SK-N-SH (cell line): ENCODE measurements around the gene MYO9A. TPM values are rescaled to one million over a fixed set of nuclear protein-coding genes. Genes with fewer than 3 reads are reported as not detected.

Experiments used
- CTCF ChIA-PET: fragments of 300-600, 350-600 bp; formaldehyde crosslinking; extraction: SDS; loops from one replicate; lab custom pipeline; 2021; lab: Yijun Ruan, JAX
- POLR2A ChIA-PET: fragments of 350-600 bp; sonication (Branson Sonifier 250); formaldehyde crosslinking; extraction: SDS; loops from one replicate; lab custom pipeline; 2020; ENCODE audit warnings: antibody characterized with exemption, inconsistent platforms; lab: Yijun Ruan, JAX
- DNase-seq: peaks from one replicate; pipeline ENCODE4 v3.0.0; 2012
- H2AFZ ChIP-seq: fragments of 200-600 bp; sonication (generic); 2 replicates; pipeline ENCODE4 v1.8.1; 2016; ENCODE audit warnings: antibody characterized with exemption, mild to moderate bottlenecking, low read depth
- H3F3A ChIP-seq: fragments of 200-600 bp; sonication (generic); replicated peaks from 2 replicates; pipeline ENCODE3; 2016; ENCODE audit warnings: antibody characterized with exemption, mild to moderate bottlenecking; ENCODE audit not compliant: insufficient read depth
- H3K27ac ChIP-seq, 2 experiments: fragments of 200-500 bp in 1 of 2; fragments of 200-600 bp in 1 of 2; sonication (Bioruptor generic) in 1 of 2; sonication (generic), shearing (Covaris generic) in 1 of 2; 2 replicates each; pipeline versions ENCODE4 v1.5.1 to v1.6.1; 2014 to 2016; ENCODE audit warnings: low read depth in 2 of 2, inconsistent platforms in 1 of 2, low read length in 1 of 2, mild to moderate bottlenecking in 1 of 2, mixed read lengths in 1 of 2
- H3K27me3 ChIP-seq: fragments of 200-600 bp; sonication (generic), shearing (Covaris generic); 2 replicates; pipeline ENCODE4 v1.6.1; 2016; ENCODE audit warnings: mixed run types; ENCODE audit not compliant: insufficient read depth
- H3K36me3 ChIP-seq, 2 experiments: fragments of 200-500 bp in 1 of 2; fragments of 200-600 bp in 1 of 2; sonication (Bioruptor generic) in 1 of 2; sonication (generic) in 1 of 2; replicated peaks in 1 of 2; 2 replicates each; pipeline versions ENCODE3 to v1.5.1; 2014 to 2016; ENCODE audit warnings: low read length in 1 of 2, mild to moderate bottlenecking in 1 of 2; ENCODE audit not compliant: insufficient read depth in 2 of 2, control insufficient read depth in 1 of 2
- H3K4me1 ChIP-seq, 2 experiments: fragments of 200-500 bp in 1 of 2; fragments of 200-600 bp in 1 of 2; sonication (Bioruptor generic) in 1 of 2; sonication (generic), shearing (Covaris generic) in 1 of 2; 2 replicates each; pipeline versions ENCODE4 v1.5.1 to v1.6.1; 2014 to 2016; ENCODE audit warnings: low read depth in 1 of 2, low read length in 1 of 2, mixed run types in 1 of 2; ENCODE audit not compliant: insufficient read depth in 2 of 2, control insufficient read depth in 1 of 2
- H3K4me2 ChIP-seq: fragments of 200-600 bp; sonication (generic), shearing (Covaris generic); 2 replicates; pipeline ENCODE4 v1.6.1; 2017; ENCODE audit warnings: mixed run types
- H3K4me3 ChIP-seq, 2 experiments: fragments of 200-500 bp in 1 of 2; fragments of 200-600 bp in 1 of 2; sonication (Bioruptor generic) in 1 of 2; sonication (generic), shearing (Covaris generic) in 1 of 2; 2 replicates each; pipeline versions ENCODE4 v1.5.1 to v1.8.1; 2014 to 2016; ENCODE audit warnings: low read depth in 2 of 2, inconsistent platforms in 1 of 2, low read length in 1 of 2, mild to moderate bottlenecking in 1 of 2, mixed read lengths in 1 of 2, moderate library complexity in 1 of 2
- H3K79me2 ChIP-seq: fragments of 200-600 bp; sonication (generic); 2 replicates; pipeline ENCODE4 v1.8.1; 2017; ENCODE audit warnings: mild to moderate bottlenecking; ENCODE audit not compliant: insufficient read depth
- H3K9ac ChIP-seq: fragments of 200-600 bp; sonication (generic); 2 replicates; pipeline ENCODE4 v1.6.1; 2017; ENCODE audit warnings: mixed run types
- H3K9me2 ChIP-seq: fragments of 200-600 bp; sonication (generic); 2 replicates; pipeline ENCODE4 v1.6.1; 2017; ENCODE audit warnings: mixed run types
- H3K9me3 ChIP-seq: fragments of 200-600 bp; sonication (generic); 2 replicates; pipeline ENCODE4 v1.6.1; 2017; ENCODE audit warnings: mixed run types, mild to moderate bottlenecking, moderate library complexity
- H4K20me1 ChIP-seq: fragments of 200-600 bp; sonication (generic); 2 replicates; pipeline ENCODE4 v1.6.1; 2017; ENCODE audit warnings: mild to moderate bottlenecking, mixed run types; ENCODE audit not compliant: insufficient read depth
- CHD2 ChIP-seq: fragments of 150-350 bp; IDR thresholded peaks from 2 replicates; pipeline ENCODE4 v1.6.1; 2018; ENCODE audit warnings: low read length; ENCODE audit not compliant: partially characterized antibody
- ELF1 ChIP-seq: IDR thresholded peaks from 2 replicates; pipeline ENCODE4 v1.4.0; 2012
- FOXM1 ChIP-seq: IDR thresholded peaks from 2 replicates; pipeline ENCODE4 v1.4.0; 2012; ENCODE audit warnings: low read depth, mild to moderate bottlenecking
- GABPA ChIP-seq: IDR thresholded peaks from 2 replicates; pipeline ENCODE4 v1.4.0; 2012; ENCODE audit warnings: low read depth, mild to moderate bottlenecking
- IRF3 ChIP-seq: fragments of 150-350 bp; IDR thresholded peaks from 2 replicates; pipeline ENCODE4 v1.6.1; 2016; ENCODE audit warnings: mild to moderate bottlenecking, low read depth, low read length
- MEF2A ChIP-seq: IDR thresholded peaks from 2 replicates; pipeline ENCODE4 v1.4.0; 2012; ENCODE audit warnings: low read depth, borderline replicate concordance
- MXI1 ChIP-seq: IDR thresholded peaks from 2 replicates; pipeline ENCODE4 v1.6.1; 2012; ENCODE audit warnings: mild to moderate bottlenecking, low read depth, low read length, improper control_type of control experiment
- NFIC ChIP-seq: IDR thresholded peaks from 2 replicates; pipeline ENCODE4 v1.4.0; 2012; ENCODE audit warnings: borderline replicate concordance
- NRF1 ChIP-seq: IDR thresholded peaks from 2 replicates; pipeline ENCODE4 v1.6.1; 2012; ENCODE audit warnings: low read depth, mild to moderate bottlenecking, low read length
- POLR2AphosphoS5 ChIP-seq: IDR thresholded peaks from 2 replicates; pipeline ENCODE4 v1.6.1; 2012; ENCODE audit warnings: low read depth, low read length
- RAD21 ChIP-seq: IDR thresholded peaks from 2 replicates; pipeline ENCODE4 v1.6.1; 2012; ENCODE audit warnings: mild to moderate bottlenecking, low read length
- RFX5 ChIP-seq: IDR thresholded peaks from 2 replicates; pipeline ENCODE4 v1.6.1; 2012; ENCODE audit warnings: mild to moderate bottlenecking, improper control_type of control experiment, low read length
- SMC3 ChIP-seq: IDR thresholded peaks from 2 replicates; pipeline ENCODE4 v1.6.1; 2012; ENCODE audit warnings: low read depth, low read length, improper control_type of control experiment
- TEAD4 ChIP-seq: IDR thresholded peaks from 2 replicates; pipeline ENCODE4 v1.4.0; 2012; ENCODE audit warnings: mild to moderate bottlenecking, borderline replicate concordance; ENCODE audit not compliant: insufficient read depth
- USF1 ChIP-seq: IDR thresholded peaks from 2 replicates; pipeline ENCODE4 v1.4.0; 2012; ENCODE audit warnings: low read depth, borderline replicate concordance
- WGBS: methylation state at CpG from one replicate; pipeline ENCODE4 v1.1.6; 2017; ENCODE audit warnings: low lambda C conversion rate; 5-methylcytosine and 5-hydroxymethylcytosine counted together
- polyA plus RNA-seq, 3 experiments: library from polyadenylated mRNA; depleted of rRNA; stranded (reverse); fragments of >200 nt; gene quantifications; 2 replicates each; pipeline ENCODE4 v1.2.3, GENCODE V29; 2012
- TF ChIP-seq, protein P1 (sequence below): IDR thresholded peaks from 2 replicates; pipeline ENCODE4 v1.4.0; 2012; ENCODE audit warnings: low read depth
- TF ChIP-seq, protein P2 (sequence below): IDR thresholded peaks from 2 replicates; pipeline ENCODE4 v1.6.1; 2012; ENCODE audit warnings: mild to moderate bottlenecking, low read depth, low read length, moderate library complexity
- TF ChIP-seq, protein P3 (sequence below): fragments of 150-350 bp; IDR thresholded peaks from 2 replicates; pipeline ENCODE4 v1.6.1; 2017; ENCODE audit warnings: antibody characterized with exemption, low read length, low read depth, borderline replicate concordance
- TF ChIP-seq, protein P4 (sequence below): fragments of 200-600 bp; sonication (generic); IDR thresholded peaks from 2 replicates; pipeline ENCODE4 v1.6.1; 2017; ENCODE audit warnings: antibody characterized with exemption, mild to moderate bottlenecking, moderate library complexity

The MYO9A gene
- polyA plus RNA-seq, 1 of the 3 experiments (the other 2 are of a cell fraction), result 4.1 TPM

GRCh38 chr15:71943806-71944205, 174.1 kb downstream of the MYO9A start:
- no peak overlapping the region for H3K4me3 ChIP-seq
- H4K20me1 ChIP-seq, result no peaks in the 10 kb centered on the region
- no peaks in the 10 kb centered on the region; the same call in 1 of the 2 replicates for H3K9me3 ChIP-seq
- TF ChIP-seq CHD2 (no peak), NFIC (no peak)
- TF ChIP-seq, protein P1, sequence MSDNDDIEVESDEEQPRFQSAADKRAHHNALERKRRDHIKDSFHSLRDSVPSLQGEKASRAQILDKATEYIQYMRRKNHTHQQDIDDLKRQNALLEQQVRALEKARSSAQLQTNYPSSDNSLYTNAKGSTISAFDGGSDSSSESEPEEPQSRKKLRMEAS, result no peak
- TF ChIP-seq, protein P2, sequence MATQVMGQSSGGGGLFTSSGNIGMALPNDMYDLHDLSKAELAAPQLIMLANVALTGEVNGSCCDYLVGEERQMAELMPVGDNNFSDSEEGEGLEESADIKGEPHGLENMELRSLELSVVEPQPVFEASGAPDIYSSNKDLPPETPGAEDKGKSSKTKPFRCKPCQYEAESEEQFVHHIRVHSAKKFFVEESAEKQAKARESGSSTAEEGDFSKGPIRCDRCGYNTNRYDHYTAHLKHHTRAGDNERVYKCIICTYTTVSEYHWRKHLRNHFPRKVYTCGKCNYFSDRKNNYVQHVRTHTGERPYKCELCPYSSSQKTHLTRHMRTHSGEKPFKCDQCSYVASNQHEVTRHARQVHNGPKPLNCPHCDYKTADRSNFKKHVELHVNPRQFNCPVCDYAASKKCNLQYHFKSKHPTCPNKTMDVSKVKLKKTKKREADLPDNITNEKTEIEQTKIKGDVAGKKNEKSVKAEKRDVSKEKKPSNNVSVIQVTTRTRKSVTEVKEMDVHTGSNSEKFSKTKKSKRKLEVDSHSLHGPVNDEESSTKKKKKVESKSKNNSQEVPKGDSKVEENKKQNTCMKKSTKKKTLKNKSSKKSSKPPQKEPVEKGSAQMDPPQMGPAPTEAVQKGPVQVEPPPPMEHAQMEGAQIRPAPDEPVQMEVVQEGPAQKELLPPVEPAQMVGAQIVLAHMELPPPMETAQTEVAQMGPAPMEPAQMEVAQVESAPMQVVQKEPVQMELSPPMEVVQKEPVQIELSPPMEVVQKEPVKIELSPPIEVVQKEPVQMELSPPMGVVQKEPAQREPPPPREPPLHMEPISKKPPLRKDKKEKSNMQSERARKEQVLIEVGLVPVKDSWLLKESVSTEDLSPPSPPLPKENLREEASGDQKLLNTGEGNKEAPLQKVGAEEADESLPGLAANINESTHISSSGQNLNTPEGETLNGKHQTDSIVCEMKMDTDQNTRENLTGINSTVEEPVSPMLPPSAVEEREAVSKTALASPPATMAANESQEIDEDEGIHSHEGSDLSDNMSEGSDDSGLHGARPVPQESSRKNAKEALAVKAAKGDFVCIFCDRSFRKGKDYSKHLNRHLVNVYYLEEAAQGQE, result no peak
- no peak overlapping the region for H3K9ac ChIP-seq
- ChIA-PET CTCF (no interaction called here), POLR2A (no interaction called here)
- no peak overlapping the region for H3K4me2 ChIP-seq
- H3K27ac ChIP-seq, result no peak overlapping the region
- no peaks in the 10 kb centered on the region for H3K9me2 ChIP-seq
- no peaks in the 10 kb centered on the region for H3K4me1 ChIP-seq
- no peak overlapping the region for H2AFZ ChIP-seq
- WGBS, result 96% methylated on average over 5 of the region's 5 CpGs
- H3K79me2 ChIP-seq, result no peaks in the 10 kb centered on the region
- H3K27me3 ChIP-seq, result no peaks in the 10 kb centered on the region
- no peaks in the 10 kb centered on the region for H3F3A ChIP-seq
- no peak for DNase-seq
- H3K36me3 ChIP-seq, result peaks cover 0 to 3% of the 10 kb centered on the region in 2 experiments

- Histone ChIP-seq H3K9me2 (no peaks in the 10 kb centered on the region), H3K9ac (no peak overlapping the region), H3K4me1 (no peaks in the 10 kb centered on the region), H3F3A (no peaks in the 10 kb centered on the region), H3K27me3 (no peaks in the 10 kb centered on the region), H3K36me3 (peaks cover 0 to 13% of the 10 kb centered on the region in 2 experiments), H4K20me1 (no peaks in the 10 kb centered on the region), H3K27ac (no peak overlapping the region), H3K4me2 (no peak overlapping the region), H3K79me2 (no peaks in the 10 kb centered on the region), H2AFZ (no peak overlapping the region), H3K4me3 (no peak overlapping the region), H3K9me3 (no peaks in the 10 kb centered on the region)
- DNase-seq, result no peak
- ChIA-PET CTCF (no interaction called here), POLR2A (interaction anchor here (0.6 kb wide), 1 partner anchor 8 kb away, joined by 4 read pairs; no protein-coding TSS in a partner anchor)
- no peak for TF ChIP-seq IRF3
- no peak for TF ChIP-seq SMC3
- TF ChIP-seq GABPA, result no peak
- no peak for TF ChIP-seq MEF2A
- TF ChIP-seq TEAD4, result no peak
- TF ChIP-seq RFX5, result no peak
- no peak for TF ChIP-seq ELF1
- no peak for TF ChIP-seq MXI1
- no peak for TF ChIP-seq POLR2AphosphoS5
- no peak for TF ChIP-seq RAD21
- TF ChIP-seq, protein P3, sequence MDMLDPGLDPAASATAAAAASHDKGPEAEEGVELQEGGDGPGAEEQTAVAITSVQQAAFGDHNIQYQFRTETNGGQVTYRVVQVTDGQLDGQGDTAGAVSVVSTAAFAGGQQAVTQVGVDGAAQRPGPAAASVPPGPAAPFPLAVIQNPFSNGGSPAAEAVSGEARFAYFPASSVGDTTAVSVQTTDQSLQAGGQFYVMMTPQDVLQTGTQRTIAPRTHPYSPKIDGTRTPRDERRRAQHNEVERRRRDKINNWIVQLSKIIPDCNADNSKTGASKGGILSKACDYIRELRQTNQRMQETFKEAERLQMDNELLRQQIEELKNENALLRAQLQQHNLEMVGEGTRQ, result no peak
- no peak for TF ChIP-seq USF1
- no peak for TF ChIP-seq FOXM1
- no peak for TF ChIP-seq NRF1
- TF ChIP-seq, protein P4, sequence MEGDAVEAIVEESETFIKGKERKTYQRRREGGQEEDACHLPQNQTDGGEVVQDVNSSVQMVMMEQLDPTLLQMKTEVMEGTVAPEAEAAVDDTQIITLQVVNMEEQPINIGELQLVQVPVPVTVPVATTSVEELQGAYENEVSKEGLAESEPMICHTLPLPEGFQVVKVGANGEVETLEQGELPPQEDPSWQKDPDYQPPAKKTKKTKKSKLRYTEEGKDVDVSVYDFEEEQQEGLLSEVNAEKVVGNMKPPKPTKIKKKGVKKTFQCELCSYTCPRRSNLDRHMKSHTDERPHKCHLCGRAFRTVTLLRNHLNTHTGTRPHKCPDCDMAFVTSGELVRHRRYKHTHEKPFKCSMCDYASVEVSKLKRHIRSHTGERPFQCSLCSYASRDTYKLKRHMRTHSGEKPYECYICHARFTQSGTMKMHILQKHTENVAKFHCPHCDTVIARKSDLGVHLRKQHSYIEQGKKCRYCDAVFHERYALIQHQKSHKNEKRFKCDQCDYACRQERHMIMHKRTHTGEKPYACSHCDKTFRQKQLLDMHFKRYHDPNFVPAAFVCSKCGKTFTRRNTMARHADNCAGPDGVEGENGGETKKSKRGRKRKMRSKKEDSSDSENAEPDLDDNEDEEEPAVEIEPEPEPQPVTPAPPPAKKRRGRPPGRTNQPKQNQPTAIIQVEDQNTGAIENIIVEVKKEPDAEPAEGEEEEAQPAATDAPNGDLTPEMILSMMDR, result no peak
- 87% methylated on average over 6 of the region's 6 CpGs for WGBS
Observed at GRCh38 chr15:71939981-71940588, 177.9 kb downstream of the MYO9A start.
